ENCODE measurements around the gene IPP.

DNA sequence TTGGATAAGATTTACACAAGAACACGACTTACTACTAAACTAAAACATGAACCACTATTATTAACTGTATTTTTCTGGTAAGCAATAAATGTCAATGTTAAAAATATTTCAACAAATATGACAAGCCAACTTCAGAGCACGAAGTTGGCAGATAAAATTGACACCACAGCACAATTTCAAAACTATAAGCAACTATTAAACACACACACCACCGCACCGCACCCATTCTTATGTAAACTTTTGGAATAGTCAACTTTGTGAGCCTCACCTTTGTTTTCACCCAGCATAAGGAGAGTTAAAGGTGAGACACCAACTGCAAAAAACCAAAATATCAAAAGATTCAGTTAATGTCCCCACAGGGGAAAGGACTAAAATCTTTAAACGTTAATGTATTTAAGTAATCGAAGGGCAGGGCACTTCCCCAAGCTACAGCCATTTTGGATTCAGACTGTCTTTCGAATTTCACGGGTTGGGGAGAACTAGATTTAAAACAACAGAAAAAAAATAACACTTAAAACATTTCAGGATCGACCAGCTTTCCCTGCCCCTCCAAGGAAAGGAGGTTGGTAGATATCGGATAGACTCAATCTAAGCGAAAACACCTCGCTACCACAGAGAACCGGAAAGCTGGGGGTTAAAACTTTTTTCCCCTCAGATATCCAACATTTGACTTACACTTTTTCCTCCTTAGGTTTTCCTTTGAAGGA lies 65.0 kb downstream of the IPP start:
- TF ChIP-seq, protein P1, sequence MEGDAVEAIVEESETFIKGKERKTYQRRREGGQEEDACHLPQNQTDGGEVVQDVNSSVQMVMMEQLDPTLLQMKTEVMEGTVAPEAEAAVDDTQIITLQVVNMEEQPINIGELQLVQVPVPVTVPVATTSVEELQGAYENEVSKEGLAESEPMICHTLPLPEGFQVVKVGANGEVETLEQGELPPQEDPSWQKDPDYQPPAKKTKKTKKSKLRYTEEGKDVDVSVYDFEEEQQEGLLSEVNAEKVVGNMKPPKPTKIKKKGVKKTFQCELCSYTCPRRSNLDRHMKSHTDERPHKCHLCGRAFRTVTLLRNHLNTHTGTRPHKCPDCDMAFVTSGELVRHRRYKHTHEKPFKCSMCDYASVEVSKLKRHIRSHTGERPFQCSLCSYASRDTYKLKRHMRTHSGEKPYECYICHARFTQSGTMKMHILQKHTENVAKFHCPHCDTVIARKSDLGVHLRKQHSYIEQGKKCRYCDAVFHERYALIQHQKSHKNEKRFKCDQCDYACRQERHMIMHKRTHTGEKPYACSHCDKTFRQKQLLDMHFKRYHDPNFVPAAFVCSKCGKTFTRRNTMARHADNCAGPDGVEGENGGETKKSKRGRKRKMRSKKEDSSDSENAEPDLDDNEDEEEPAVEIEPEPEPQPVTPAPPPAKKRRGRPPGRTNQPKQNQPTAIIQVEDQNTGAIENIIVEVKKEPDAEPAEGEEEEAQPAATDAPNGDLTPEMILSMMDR (IDR thresholded peaks at IDR 0.05): no peak
- no peak for TF ChIP-seq POLR2A (IDR thresholded peaks at IDR 0.05)

All from right lobe of liver (tissue), 4 donors.